HFF-Myc (cell line): ENCODE results near the gene CBR4.
"Not testable (repeated sequence)": the region's sequence is repeated elsewhere in the genome, so short reads cannot be mapped to it uniquely, and the experiment has no call there.

ENCODE experiments used
- DNase-seq: peaks from one replicate; pipeline ENCODE4 v3.0.0-alpha.2; 2011; ENCODE audit warnings: low read depth; ENCODE audit errors: extremely low read depth
- H3K4me3 ChIP-seq: replicated peaks from 2 replicates; pipeline ENCODE4 v1.5.1; 2011; ENCODE audit warnings: low read depth, mild to moderate bottlenecking, control low read depth, low read length
- TF ChIP-seq, protein P1 (sequence below): IDR thresholded peaks from 2 replicates; pipeline ENCODE4 v1.5.1; 2012; ENCODE audit warnings: mild to moderate bottlenecking, low read depth, low read length, control low read depth; ENCODE audit errors: missing control alignments

CBR4 gene

DNA sequence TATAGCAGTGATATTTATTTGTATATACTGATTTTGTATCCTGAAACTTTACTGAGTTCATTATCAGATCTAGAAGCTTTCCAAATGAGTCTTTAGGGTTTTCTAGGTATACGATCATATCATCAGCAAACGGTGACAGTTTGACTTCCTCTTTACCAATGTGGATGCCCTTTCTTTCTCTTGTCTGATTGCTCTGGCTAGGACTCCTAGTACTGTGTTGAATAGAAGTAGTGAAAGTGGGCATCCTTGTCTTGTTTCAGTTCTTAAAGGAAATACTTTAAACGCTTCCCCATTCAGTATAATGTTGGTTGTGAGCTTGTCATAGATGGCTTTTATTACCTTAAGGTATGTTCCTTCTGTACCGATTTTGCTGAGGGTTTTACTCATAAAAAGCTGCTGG, 37.5 kb downstream of the CBR4 start:
- DNase-seq: no peak
- TF ChIP-seq, protein P1, sequence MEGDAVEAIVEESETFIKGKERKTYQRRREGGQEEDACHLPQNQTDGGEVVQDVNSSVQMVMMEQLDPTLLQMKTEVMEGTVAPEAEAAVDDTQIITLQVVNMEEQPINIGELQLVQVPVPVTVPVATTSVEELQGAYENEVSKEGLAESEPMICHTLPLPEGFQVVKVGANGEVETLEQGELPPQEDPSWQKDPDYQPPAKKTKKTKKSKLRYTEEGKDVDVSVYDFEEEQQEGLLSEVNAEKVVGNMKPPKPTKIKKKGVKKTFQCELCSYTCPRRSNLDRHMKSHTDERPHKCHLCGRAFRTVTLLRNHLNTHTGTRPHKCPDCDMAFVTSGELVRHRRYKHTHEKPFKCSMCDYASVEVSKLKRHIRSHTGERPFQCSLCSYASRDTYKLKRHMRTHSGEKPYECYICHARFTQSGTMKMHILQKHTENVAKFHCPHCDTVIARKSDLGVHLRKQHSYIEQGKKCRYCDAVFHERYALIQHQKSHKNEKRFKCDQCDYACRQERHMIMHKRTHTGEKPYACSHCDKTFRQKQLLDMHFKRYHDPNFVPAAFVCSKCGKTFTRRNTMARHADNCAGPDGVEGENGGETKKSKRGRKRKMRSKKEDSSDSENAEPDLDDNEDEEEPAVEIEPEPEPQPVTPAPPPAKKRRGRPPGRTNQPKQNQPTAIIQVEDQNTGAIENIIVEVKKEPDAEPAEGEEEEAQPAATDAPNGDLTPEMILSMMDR: no peak
- H3K4me3 ChIP-seq: no peak overlapping the region

DNA sequence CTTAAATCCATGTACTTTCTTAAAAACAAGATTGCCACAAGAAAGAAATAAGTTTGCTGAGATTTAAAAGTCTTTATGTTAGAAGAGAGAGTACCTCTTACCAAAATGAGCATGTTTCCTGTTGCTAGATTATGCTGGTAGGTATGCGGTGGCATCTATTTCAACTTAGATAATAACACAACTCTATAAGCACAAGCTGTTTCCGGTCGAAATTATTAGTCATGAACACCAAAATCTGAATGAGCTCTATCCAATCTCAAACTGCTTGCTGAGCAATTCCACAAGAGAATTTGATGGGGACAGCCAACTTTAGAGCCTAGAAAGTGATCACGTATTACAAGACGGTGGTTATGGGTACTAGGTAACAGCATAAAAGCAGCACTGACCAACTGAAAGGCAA, 49.3 kb downstream of the CBR4 start:
- TF ChIP-seq, protein P1: no peak
- H3K4me3 ChIP-seq: no peak overlapping the region
- DNase-seq: no peak

DNA sequence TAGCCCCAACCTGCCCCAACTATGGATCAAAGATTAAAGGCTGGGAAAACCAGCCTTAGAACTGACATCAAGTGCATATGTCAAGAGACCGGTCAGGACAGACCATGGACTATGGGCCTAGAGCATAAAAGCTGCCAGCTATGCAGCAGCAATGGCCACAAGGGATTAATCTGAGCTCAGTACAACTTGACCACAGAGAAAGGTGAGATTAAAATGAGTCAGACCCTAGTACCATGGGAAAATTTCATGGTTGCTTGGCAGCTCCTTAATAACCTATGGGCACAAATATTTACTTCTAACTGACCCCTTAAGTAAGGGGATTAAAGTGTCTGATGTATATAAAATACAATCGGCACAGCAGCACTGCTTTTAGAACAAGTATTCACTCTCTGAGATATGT, 54.4 kb downstream of the CBR4 start:
- no peak for DNase-seq
- H3K4me3 ChIP-seq: no peak overlapping the region
- TF ChIP-seq, protein P1: no peak

DNA sequence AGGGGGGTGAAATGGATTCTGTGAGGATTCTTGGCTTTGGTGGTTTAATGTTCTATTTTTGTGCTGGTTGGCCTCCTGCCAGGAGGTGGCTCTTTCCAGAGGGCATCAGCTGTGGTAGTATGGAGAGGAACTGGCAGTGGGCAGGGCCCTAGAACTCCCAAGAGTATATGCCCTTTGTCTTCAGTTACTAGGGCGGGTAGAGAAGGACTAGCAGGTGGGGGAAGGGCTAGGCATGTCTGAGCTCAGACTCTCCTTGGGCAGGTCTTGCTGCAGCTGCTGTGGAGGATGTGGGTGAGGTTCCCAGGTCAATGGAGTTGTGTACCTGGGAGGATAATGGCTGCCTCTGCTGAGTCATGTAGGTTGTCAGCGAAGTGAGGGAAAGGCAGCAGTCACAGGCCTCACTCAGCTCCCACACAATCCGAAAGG, 57.2 kb downstream of the CBR4 start:
- DNase-seq, H3K4me3 ChIP-seq: not testable (repeated sequence)

DNA sequence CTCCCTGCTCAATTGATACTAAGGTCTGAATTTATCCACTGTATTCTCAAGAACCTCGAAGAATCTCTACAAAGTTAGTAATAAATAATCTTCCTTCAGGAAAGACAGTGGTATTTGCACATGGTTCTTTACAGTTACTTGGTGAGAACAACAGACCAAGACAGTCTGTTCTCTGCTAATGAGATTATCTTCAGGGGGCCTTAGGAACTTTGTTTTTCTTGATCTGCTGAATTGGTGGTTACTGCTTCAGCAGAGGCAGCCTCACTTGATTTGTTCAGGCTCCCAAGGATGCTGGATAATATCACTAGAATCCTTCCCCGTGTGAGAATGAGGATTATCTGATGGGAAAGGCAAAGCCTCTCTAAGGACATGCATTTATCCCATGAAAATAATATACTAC, 64.8 kb downstream of the CBR4 start:
- no peak for DNase-seq
- no peak overlapping the region for H3K4me3 ChIP-seq
- TF ChIP-seq, protein P1: no peak

DNA sequence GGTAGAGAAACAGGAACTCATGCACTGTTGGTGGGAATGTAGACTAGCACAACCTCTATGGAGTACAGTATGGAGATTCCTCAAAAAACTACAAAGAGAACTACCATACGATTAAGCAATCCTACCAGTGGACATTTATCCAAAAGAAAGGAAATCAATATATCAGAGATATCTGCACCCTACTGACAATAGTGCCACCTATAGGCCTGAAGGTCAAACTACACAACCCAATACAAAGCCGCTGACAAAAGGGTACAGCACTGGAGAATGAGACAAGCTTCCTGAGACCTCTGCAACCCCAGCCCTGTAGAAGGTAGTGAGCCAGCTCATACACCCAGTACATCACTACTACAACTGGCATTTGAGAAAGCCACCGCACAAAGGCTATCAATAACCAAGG, 67.1 kb downstream of the CBR4 start:
- TF ChIP-seq, protein P1: peak; percentile 65
- DNase-seq: no peak

More for the DNA sequence above, 67.1 kb downstream of the CBR4 start:
- no peak overlapping the region for H3K4me3 ChIP-seq
